SK-N-SH (cell line): Measurements from ENCODE around the gene EXOC6B.

Source experiments
- CHD2 ChIP-seq: fragments of 150-350 bp; IDR thresholded peaks from 2 replicates; pipeline ENCODE4 v1.6.1; 2018; ENCODE audit warnings: low read length; ENCODE audit not compliant: partially characterized antibody
- NFIC ChIP-seq: IDR thresholded peaks from 2 replicates; pipeline ENCODE4 v1.4.0; 2012; ENCODE audit warnings: borderline replicate concordance
- POLR2AphosphoS5 ChIP-seq: IDR thresholded peaks from 2 replicates; pipeline ENCODE4 v1.6.1; 2012; ENCODE audit warnings: low read depth, low read length
- RAD21 ChIP-seq: IDR thresholded peaks from 2 replicates; pipeline ENCODE4 v1.6.1; 2012; ENCODE audit warnings: mild to moderate bottlenecking, low read length
- SMC3 ChIP-seq: IDR thresholded peaks from 2 replicates; pipeline ENCODE4 v1.6.1; 2012; ENCODE audit warnings: low read depth, low read length, improper control_type of control experiment
- TEAD4 ChIP-seq: IDR thresholded peaks from 2 replicates; pipeline ENCODE4 v1.4.0; 2012; ENCODE audit warnings: mild to moderate bottlenecking, borderline replicate concordance; ENCODE audit not compliant: insufficient read depth
- YY1 ChIP-seq: IDR thresholded peaks from 2 replicates; pipeline ENCODE4 v1.4.0; 2012; ENCODE audit warnings: low read depth, mild to moderate bottlenecking
- TF ChIP-seq, protein P1 (sequence below): fragments of 200-600 bp; sonication (generic); IDR thresholded peaks from 2 replicates; pipeline ENCODE4 v1.6.1; 2017; ENCODE audit warnings: antibody characterized with exemption, mild to moderate bottlenecking, moderate library complexity
- TF ChIP-seq, protein P2 (sequence below): IDR thresholded peaks from 2 replicates; pipeline ENCODE4 v1.6.1; 2012; ENCODE audit warnings: mild to moderate bottlenecking, low read depth, low read length, moderate library complexity

DNA sequence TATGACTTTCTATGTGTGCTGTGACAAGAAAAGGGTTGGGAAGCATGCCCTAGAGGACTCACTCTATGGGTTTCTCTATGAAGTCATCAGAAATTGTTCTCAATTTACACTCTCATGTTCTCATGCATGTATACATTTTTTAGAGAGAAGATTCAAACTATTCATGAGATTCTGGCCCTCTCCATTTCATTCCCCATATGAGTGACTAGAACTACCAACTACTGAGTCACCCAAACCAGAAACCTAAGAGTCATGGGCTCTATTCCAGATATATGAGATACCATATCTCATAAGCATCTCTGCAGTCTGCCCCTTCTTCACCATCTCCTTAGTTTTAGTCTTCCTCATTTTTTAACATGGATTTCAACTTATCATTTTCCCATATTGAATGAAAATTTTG, 87.7 kb downstream of the EXOC6B start:
- TF ChIP-seq YY1 (no peak), NFIC (no peak), RAD21 (no peak), SMC3 (no peak), TEAD4 (no peak), CHD2 (no peak), POLR2AphosphoS5 (no peak)
- TF ChIP-seq, protein P1, sequence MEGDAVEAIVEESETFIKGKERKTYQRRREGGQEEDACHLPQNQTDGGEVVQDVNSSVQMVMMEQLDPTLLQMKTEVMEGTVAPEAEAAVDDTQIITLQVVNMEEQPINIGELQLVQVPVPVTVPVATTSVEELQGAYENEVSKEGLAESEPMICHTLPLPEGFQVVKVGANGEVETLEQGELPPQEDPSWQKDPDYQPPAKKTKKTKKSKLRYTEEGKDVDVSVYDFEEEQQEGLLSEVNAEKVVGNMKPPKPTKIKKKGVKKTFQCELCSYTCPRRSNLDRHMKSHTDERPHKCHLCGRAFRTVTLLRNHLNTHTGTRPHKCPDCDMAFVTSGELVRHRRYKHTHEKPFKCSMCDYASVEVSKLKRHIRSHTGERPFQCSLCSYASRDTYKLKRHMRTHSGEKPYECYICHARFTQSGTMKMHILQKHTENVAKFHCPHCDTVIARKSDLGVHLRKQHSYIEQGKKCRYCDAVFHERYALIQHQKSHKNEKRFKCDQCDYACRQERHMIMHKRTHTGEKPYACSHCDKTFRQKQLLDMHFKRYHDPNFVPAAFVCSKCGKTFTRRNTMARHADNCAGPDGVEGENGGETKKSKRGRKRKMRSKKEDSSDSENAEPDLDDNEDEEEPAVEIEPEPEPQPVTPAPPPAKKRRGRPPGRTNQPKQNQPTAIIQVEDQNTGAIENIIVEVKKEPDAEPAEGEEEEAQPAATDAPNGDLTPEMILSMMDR: no peak
- TF ChIP-seq, protein P2, sequence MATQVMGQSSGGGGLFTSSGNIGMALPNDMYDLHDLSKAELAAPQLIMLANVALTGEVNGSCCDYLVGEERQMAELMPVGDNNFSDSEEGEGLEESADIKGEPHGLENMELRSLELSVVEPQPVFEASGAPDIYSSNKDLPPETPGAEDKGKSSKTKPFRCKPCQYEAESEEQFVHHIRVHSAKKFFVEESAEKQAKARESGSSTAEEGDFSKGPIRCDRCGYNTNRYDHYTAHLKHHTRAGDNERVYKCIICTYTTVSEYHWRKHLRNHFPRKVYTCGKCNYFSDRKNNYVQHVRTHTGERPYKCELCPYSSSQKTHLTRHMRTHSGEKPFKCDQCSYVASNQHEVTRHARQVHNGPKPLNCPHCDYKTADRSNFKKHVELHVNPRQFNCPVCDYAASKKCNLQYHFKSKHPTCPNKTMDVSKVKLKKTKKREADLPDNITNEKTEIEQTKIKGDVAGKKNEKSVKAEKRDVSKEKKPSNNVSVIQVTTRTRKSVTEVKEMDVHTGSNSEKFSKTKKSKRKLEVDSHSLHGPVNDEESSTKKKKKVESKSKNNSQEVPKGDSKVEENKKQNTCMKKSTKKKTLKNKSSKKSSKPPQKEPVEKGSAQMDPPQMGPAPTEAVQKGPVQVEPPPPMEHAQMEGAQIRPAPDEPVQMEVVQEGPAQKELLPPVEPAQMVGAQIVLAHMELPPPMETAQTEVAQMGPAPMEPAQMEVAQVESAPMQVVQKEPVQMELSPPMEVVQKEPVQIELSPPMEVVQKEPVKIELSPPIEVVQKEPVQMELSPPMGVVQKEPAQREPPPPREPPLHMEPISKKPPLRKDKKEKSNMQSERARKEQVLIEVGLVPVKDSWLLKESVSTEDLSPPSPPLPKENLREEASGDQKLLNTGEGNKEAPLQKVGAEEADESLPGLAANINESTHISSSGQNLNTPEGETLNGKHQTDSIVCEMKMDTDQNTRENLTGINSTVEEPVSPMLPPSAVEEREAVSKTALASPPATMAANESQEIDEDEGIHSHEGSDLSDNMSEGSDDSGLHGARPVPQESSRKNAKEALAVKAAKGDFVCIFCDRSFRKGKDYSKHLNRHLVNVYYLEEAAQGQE: no peak
